ENCODE data around the gene TRIM49C.
"Not testable (repeated sequence)": the region's sequence is repeated elsewhere in the genome, so short reads cannot be mapped to it uniquely, and the experiment has no call there.

TRIM49C gene, protein sequence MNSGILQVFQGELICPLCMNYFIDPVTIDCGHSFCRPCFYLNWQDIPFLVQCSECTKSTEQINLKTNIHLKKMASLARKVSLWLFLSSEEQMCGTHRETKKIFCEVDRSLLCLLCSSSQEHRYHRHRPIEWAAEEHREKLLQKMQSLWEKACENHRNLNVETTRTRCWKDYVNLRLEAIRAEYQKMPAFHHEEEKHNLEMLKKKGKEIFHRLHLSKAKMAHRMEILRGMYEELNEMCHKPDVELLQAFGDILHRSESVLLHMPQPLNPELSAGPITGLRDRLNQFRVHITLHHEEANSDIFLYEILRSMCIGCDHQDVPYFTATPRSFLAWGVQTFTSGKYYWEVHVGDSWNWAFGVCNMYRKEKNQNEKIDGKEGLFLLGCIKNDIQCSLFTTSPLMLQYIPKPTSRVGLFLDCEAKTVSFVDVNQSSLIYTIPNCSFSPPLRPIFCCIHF

DNA sequence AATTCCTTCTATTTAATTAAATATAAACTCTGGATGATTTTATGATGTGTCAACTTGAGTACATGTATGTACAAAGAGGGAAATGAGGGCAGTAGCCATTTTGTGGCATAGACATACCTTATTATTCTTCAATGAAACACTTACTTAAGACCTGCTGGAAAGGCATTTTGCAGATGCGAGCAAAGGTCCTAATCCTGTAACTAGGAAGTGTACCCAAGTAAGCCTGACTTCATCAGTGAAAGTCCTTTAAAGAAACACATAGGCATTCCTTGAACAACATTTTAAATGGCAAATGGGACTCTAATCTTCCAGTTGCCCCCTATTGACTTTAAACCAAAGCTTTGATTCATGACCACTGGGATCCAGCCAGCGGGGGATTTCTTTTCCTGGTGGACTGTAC lies at the start of gene TRIM49C:
TSS of gene TRIM49C (plus strand) at position 301 of the 400 bp plus-strand sequence. CDS start 4,106 bp downstream, outside the sequence.
- H3K27me3 ChIP-seq (ENCODE audit: low read depth); H3K36me3 ChIP-seq (replicated peaks); H3K9me3 ChIP-seq; H3K4me3 ChIP-seq; DNase-seq (ENCODE audit: low spot score in 2 of 2); H3K4me1 ChIP-seq; in situ Hi-C loops (cut with MboI; ENCODE audit: low sequenced_read_pairs): not testable (repeated sequence)

DNA sequence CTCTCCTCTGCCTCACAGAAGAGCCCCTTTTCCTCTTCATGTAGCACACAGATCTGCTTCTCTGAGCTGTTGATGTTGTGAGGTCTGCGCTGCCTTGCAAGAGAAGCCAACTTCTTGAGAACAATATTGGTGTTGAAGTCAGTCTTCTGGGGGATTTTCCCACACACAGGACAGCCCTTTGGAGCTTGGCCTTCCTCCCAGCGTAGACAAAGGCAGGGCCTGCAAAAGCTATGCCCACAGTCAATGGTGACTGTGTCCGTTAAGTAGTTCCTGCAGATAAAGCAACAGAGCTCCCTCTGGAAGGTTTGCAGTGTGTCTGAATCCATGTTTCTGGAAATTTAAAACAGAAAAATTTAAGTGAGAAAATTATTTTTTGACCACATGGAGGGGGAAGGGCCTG lies 6.7 kb upstream of the TRIM49C start:
- H3K4me3 ChIP-seq; H3K36me3 ChIP-seq (replicated peaks); DNase-seq (ENCODE audit: low spot score in 2 of 2); in situ Hi-C loops (cut with MboI; ENCODE audit: low sequenced_read_pairs); H3K27me3 ChIP-seq (ENCODE audit: low read depth); H3K4me1 ChIP-seq; H3K9me3 ChIP-seq: not testable (repeated sequence)

DNA sequence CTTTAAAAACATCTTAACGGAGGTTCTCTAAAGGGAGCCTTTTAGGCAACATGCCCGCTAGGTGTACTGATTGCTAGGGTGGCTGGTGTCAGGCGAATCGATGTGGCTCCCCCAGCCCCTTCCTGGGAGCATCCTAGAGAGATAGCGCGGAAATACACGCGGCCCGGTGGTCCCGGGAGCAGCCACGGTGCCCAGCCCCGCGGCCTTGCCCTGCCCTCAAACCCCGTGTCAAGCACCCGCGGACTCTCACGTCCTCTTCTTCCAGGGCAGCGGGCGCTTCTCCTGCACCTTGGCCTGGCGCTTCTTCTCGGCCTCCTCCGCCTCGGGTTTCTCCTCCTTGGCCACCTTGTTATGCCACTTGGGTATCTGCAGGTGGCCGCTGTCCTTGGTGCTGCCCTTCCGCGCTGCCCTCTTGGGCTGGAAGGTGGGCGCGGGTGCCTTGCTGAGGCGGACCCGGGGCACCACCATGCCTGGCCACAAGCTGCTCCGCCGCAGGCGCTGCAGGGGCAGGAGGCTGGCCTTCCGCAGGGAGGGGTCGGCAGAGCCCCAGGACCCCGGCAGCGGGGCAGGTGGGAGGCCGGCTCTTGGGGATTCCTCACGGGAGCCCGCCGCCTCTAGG lies 20.8 kb downstream of the TRIM49C start:
- peak in 1 of 2 experiments; percentile 7 for DNase-seq (ENCODE audit: low spot score in 2 of 2)
- in situ Hi-C loops (cut with MboI; ENCODE audit: low sequenced_read_pairs); H3K4me3 ChIP-seq: not testable (repeated sequence)

DNA sequence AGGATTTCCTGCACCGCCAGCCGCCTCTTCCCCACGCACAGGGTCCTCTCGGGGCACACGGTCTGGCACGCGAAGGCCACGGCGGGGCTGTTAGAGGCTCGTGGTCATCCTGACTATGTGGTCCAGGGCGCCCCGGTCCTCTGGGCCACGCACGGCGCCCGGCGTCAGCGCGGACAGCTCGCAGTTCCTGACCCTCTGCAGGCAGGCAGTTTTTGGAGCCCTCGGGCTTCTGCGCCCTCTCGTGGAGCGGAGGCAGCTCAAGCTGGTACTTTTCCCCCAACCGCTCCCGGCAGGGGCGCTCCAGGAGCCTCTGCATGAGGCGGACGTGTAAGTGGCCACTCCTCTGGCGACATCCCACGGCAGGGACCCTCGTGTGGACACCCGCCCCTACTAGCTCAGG lies 21.4 kb downstream of the TRIM49C start:
- H3K36me3 ChIP-seq (replicated peaks); in situ Hi-C loops (cut with MboI; ENCODE audit: low sequenced_read_pairs); H3K4me3 ChIP-seq; H3K4me1 ChIP-seq; H3K9me3 ChIP-seq; H3K27me3 ChIP-seq (ENCODE audit: low read depth): not testable (repeated sequence)
- DNase-seq (ENCODE audit: low spot score in 2 of 2) = peak in 1 of 2 experiments; percentile 13

More for the DNA sequence above, 20.8 kb downstream of the TRIM49C start:
- H3K9me3 ChIP-seq; H3K27me3 ChIP-seq (ENCODE audit: low read depth); H3K4me1 ChIP-seq; H3K36me3 ChIP-seq (replicated peaks): not testable (repeated sequence)

DNA sequence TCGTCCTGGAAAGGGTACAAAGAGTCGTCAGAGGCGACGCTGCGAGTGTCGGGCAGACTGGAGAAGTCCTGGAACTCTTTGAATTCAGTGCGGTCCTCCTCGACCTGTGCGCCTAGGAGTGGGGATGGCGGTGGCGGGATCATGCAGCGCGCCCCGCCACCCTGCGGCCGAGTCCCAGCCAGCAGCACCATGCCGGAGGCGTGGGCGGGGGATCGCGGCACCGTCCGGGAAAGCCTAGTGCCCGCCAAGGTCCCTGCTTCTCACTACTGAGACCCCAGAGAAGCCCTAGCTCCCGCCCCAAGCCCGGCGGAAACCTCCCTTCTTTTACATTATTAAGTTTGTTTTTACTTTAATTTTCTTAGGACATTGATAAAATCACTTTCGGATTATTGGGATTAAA lies 22.6 kb downstream of the TRIM49C start:
- H3K36me3 ChIP-seq (replicated peaks); H3K4me1 ChIP-seq; in situ Hi-C loops (cut with MboI; ENCODE audit: low sequenced_read_pairs); H3K27me3 ChIP-seq (ENCODE audit: low read depth); DNase-seq (ENCODE audit: low spot score in 2 of 2); H3K9me3 ChIP-seq; H3K4me3 ChIP-seq: not testable (repeated sequence)

DNA sequence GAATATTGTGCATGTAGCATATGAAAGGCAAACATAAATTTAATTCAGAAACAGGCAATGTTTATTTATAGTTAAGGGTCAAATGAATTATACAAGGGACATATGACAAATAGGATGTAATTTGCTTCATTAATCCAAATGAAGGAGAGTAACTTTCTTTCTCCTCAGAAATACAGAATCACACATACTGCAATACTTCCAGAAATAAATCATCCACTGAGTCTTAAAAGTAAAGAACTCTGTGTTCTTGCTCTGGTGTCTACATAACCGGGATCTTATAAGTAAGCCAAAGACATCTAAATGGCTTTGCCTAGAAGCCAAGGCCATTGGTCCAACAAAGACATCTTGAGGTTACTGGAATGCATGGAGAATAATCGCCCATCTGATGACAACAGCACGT lies 54.7 kb downstream of the TRIM49C start, which contains the start of gene UBTFL1:
TSS of gene UBTFL1 (plus strand) at position 301 of the 400 bp plus-strand sequence. CDS start at position 301, 0 bp downstream.
- DNase-seq (ENCODE audit: low spot score in 2 of 2); H3K4me3 ChIP-seq; H3K4me1 ChIP-seq; H3K9me3 ChIP-seq; H3K27me3 ChIP-seq (ENCODE audit: low read depth); H3K36me3 ChIP-seq (replicated peaks); in situ Hi-C loops (cut with MboI; ENCODE audit: low sequenced_read_pairs): not testable (repeated sequence)

DNA sequence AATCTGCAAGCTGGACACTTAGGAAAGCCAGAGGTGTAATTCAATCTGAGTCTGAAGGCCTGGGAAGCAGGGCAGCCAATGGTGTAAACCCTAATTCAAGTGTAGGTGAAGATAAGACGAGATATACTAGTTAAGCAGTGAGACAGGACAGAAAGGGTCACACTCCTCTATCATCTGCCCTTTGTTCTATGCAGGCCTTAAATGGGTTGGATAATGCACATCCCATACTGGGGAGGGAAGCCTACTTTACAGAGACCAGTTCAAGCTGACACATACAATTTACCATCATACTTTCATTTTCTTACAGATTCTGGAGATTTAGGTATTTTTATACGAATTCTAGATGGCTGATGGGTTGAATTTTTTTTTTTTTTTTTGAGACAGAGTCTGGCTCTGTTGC lies 57.8 kb downstream of the TRIM49C start:
- H3K9me3 ChIP-seq; DNase-seq (ENCODE audit: low spot score in 2 of 2); H3K36me3 ChIP-seq (replicated peaks); H3K27me3 ChIP-seq (ENCODE audit: low read depth); in situ Hi-C loops (cut with MboI; ENCODE audit: low sequenced_read_pairs); H3K4me1 ChIP-seq; H3K4me3 ChIP-seq: not testable (repeated sequence)

All from HAP-1 (cell line).